ENCODE measurements around the gene GLYATL1B.
"Not testable (repeated sequence)": the region's sequence is repeated elsewhere in the genome, so short reads cannot be mapped to it uniquely, and the experiment has no call there.

Gene GLYATL1B

DNA sequence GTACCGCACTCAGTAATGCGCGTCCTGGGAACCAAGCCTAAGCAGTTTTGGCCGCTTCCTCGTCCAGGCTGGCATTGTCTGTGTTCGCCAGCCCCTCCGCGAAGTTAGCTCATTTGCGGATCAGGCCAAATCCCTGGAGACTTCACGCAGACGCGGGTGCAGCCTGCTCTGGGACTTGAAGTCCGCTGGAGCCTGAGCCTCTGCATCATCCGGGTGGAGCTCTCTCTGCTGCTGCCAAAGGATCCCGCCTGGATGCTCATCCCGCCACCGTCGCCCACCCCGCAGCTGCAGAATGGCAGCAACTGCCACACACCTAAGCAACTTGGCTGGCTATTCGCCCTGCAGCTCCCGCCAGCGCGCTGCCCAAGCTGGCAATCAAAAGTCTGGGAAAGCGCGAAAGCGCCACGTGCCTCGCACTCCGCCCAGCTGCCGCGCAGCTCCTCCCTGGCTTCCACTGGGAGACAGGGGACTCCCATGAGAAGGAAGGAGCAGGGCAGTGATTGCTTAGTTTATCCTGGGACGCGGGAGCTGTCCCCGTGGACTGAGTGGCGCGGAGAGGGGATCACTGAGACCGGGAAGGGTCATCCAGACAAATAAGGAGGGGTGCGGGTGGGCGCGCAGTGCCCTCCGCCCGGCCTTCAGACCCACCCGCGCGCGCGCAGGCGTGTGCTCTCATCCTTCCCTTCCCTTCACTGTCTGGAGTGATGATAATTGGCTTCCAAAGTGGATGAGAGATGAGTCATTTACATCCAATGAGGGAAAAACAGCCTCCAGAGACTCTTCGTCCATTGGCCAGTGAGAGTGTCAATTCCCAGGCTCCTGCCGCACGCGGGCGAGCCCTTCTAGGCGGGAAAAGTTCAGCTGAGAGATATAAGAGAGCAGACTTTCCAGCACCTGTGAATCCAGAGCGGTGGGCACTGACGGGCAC, 23.2 kb upstream of the GLYATL1B start:
- TF ChIP-seq, protein P1, sequence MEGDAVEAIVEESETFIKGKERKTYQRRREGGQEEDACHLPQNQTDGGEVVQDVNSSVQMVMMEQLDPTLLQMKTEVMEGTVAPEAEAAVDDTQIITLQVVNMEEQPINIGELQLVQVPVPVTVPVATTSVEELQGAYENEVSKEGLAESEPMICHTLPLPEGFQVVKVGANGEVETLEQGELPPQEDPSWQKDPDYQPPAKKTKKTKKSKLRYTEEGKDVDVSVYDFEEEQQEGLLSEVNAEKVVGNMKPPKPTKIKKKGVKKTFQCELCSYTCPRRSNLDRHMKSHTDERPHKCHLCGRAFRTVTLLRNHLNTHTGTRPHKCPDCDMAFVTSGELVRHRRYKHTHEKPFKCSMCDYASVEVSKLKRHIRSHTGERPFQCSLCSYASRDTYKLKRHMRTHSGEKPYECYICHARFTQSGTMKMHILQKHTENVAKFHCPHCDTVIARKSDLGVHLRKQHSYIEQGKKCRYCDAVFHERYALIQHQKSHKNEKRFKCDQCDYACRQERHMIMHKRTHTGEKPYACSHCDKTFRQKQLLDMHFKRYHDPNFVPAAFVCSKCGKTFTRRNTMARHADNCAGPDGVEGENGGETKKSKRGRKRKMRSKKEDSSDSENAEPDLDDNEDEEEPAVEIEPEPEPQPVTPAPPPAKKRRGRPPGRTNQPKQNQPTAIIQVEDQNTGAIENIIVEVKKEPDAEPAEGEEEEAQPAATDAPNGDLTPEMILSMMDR (IDR thresholded peaks at IDR 0.05; ENCODE audit: insufficient read depth, low read depth, low read length, missing control alignments): no peak
- DNase-seq (ENCODE audit: low read depth): no peak
- H3K4me3 ChIP-seq (ENCODE audit: low read depth, low read length): peak overlapping the region; percentile 29; the same call in 1 of the 2 replicates

DNA sequence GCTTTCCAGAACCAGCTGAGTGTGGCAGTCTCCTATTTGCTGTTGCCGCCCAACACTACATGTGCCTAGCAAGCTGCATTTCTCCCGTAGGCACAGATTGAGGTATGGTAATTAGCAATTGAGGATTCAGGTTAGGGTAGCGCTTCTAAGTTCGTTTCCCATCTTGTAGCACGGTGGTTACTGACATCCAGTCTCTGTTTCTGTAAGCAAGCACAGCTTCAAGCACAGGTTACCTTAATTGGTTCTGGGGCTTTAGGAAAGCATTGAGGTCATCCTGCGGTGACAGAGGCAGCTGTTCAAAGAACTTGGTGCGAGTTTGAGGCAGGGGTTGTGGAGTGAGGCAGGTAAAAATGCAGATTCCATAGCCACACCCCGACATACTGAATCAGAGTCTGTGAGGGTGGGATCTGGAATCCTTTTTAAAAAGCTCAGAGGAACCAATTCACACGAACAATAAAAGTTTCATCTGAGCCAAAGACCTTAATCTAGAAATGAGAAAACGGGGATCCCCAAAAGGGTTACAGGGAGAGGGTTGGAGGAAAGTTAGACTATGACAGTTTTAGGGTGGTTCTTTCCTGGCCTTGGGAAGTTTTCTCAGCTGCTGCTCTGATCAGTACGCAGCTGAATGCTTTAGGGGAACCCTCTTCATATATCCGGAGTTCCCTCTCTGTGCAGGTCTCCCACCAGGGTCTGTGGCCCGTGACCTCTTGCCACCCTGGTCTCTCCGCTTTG, 21.9 kb upstream of the GLYATL1B start:
- peak; percentile 55 for DNase-seq (ENCODE audit: low read depth)
- H3K4me3 ChIP-seq (ENCODE audit: low read depth, low read length): peak overlapping the region; percentile 29; the same call in 1 of the 2 replicates

DNA sequence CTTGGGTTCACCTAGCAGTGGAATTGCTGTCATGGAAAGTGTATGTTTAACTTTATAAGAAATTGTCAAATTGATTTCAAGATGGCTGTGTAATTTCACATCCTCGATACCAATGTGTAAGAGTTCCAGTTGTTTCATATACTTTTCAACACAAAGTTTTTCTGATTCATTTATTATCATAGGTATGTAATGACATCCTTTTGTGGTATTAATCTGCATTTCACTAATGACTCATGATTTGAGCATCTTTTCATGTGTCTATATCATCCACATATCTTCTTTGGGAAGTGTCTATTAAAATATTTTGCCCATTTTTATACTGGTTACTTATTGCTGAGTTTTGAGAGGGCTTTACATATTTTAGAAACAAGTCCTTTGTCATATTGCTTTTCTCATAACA, 17.0 kb upstream of the GLYATL1B start:
- H3K4me3 ChIP-seq (ENCODE audit: low read depth, low read length): no peak overlapping the region
- TF ChIP-seq, protein P1 (IDR thresholded peaks at IDR 0.05; ENCODE audit: insufficient read depth, low read depth, low read length, missing control alignments): no peak
- DNase-seq (ENCODE audit: low read depth): no peak

DNA sequence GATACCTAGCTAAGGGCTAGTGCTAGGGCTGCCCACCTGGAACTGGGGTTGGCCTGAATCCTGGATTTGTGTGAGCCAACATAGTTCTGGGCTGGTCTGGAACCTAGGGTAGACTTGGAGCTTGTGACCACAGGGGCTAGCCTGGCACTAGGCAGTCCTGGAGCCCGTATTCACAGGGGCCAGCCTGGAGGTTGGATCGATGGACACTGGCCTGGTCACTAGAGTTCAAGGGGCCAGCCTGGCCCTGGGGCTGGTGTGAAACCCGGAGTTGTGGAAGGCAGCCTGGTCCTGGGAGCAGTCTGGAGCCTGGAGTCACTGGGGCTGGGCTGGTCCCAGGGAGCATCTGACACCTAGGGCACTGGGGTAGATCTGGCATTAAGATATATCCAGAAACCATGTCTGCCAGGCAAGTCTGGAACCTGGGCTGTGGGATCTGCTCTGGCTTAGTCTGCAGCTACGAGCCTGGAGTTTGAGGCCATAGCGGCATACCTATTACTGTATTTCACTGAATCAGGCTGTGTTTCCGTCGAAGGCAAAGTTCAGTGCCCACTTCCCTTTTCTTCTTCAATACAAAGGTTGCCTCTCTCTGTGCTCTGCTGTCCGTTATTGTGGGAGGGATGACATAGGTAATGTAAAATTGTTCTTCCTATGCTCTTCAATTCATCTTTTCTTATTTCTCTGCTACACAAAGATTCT, 9.1 kb upstream of the GLYATL1B start:
- DNase-seq (ENCODE audit: low read depth): peak; percentile 47
- no peak overlapping the region for H3K4me3 ChIP-seq (ENCODE audit: low read depth, low read length)

DNA sequence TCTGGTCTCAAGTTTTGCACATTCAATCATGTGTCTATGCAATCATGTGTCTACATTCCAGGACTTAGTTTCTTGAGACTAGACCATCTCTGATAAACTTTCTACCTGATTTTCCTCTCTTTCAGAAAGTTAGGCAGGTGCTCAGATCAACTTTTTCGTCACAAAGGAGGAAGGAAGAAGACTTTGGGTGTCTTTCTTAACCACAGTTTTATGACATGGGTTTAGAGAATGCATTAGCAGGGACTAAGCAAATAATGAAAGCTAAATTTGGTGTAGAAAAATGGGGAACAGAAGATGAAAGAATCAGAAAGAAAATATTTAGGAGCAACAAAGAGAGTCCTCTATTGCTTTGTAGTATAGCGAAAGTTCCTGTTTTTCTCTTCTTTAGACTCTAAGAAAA, 7.7 kb upstream of the GLYATL1B start:
- TF ChIP-seq, protein P1 (IDR thresholded peaks at IDR 0.05; ENCODE audit: insufficient read depth, low read depth, low read length, missing control alignments): no peak
- DNase-seq (ENCODE audit: low read depth): no peak
- no peak overlapping the region for H3K4me3 ChIP-seq (ENCODE audit: low read depth, low read length)

More for the DNA sequence above, 9.1 kb upstream of the GLYATL1B start:
- TF ChIP-seq, protein P1 (IDR thresholded peaks at IDR 0.05; ENCODE audit: insufficient read depth, low read depth, low read length, missing control alignments): no peak

DNA sequence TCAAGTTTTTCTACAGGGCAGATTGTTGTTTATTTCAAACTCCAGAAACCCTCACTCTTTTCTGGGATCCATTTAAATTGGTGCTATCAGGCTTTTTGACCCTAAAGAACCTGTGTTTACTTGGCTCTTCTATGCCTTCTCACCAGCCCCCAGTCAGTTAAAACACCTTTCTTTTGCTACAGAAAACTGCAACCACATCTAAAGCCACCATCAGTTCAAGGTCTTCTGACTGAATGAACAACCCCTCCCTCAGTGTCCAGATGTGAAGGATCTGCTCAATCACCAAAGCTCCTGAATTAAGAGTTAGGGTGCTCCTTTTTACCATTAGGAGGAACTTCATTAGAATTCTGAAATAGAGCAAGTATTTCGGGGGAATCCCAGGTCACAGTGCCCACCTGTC, 7.0 kb upstream of the GLYATL1B start:
- TF ChIP-seq, protein P1 (IDR thresholded peaks at IDR 0.05; ENCODE audit: insufficient read depth, low read depth, low read length, missing control alignments): no peak
- no peak for DNase-seq (ENCODE audit: low read depth)
- no peak overlapping the region for H3K4me3 ChIP-seq (ENCODE audit: low read depth, low read length)

DNA sequence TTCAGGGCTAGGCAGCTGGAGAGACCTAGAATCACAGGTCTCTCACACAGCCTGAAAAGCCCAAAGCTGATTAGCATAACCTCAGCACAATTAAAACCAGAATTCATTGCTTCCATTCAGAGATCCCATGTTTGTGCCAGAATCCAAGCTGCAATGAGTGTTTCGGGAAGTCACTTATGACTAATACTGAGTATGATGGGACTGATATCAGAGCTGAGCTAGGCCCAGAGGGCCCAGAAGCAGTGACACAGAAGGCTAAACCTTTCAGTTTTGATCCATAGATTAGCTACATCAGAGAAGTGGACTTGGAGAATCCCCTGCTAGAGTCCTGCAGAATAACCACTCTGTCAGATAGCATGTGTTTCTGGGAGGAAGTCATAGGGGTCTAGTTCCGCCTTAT, 5.7 kb upstream of the GLYATL1B start:
- H3K4me3 ChIP-seq (ENCODE audit: low read depth, low read length); DNase-seq (ENCODE audit: low read depth): not testable (repeated sequence)

DNA sequence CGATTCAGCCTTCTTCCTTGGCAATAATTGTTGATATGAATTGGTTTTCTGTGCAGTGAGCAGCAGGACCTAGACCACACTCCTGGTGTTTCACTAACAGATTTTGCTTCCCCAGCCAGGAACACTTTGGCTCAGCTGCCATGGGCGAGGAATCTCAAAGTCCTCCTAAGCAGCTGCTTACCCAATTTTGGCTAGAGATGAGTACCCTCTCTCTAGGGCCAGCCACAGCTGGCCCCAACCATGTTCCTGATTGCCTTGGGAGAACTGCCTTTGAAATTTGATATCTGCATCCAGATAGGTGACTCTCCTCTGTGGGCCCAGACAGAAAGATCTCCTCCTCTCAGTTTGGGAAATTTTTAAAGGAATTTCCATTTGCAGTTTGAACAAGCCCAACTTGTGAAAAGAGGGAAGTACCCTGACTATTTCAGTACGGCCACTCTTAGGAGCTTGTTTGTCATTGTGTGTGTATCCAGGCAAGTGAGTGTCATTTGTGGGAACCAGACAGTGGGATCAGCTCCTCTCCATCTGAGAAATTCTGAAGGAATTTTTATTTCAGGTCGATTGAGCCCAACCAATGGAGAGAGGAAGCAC, 4.6 kb upstream of the GLYATL1B start:
- not testable (repeated sequence) for DNase-seq (ENCODE audit: low read depth); H3K4me3 ChIP-seq (ENCODE audit: low read depth, low read length)

Measured in GM12865 (cell line).